D721Med (cell line): ENCODE results near the gene CHAD.

Source experiments
- DNase-seq: peaks from one replicate; pipeline ENCODE4 v3.0.0; 2011; ENCODE audit warnings: low spot score; ENCODE audit not compliant: insufficient read length
- FAIRE-seq: peaks from 2 replicates; lab custom pipeline; 2011; peaks lifted over from hg19 to GRCh38; lab: Jason Lieb, UNC
- TF ChIP-seq, protein P1 (sequence below): IDR thresholded peaks from 2 replicates; pipeline ENCODE4 v1.5.1; 2012; ENCODE audit warnings: mild to moderate bottlenecking, control low read depth; ENCODE audit not compliant: insufficient read depth; ENCODE audit errors: missing control alignments

The CHAD gene

DNA sequence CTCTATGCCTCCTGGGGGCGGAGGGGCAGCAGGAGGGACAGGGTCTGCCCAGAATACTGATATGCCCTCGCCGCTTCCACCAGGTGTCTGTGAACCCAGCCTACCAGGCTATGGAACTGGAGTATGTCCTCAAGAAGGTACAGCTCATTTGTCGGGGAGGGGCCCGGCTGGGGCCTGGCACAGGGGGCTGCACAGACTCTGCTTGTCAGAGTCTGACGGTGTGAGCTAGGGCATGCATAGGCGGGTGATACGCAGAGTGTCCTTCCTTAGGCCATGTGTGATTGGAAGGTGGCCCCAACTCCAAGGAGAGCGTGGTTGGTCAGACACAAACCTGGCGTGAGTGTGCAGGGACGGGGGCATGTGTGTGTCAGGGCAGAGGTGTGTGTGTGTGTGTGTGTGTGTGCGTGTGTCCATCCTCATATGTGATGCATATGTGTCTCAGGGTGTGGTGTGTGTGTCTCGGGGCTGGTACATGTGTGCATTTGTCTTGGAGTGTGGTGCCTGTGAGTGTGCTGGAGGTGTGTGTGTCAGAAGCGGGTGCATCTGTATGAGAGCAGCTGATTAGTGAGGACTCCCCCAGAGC lies 7.0 kb downstream of the CHAD start:
- TF ChIP-seq, protein P1, sequence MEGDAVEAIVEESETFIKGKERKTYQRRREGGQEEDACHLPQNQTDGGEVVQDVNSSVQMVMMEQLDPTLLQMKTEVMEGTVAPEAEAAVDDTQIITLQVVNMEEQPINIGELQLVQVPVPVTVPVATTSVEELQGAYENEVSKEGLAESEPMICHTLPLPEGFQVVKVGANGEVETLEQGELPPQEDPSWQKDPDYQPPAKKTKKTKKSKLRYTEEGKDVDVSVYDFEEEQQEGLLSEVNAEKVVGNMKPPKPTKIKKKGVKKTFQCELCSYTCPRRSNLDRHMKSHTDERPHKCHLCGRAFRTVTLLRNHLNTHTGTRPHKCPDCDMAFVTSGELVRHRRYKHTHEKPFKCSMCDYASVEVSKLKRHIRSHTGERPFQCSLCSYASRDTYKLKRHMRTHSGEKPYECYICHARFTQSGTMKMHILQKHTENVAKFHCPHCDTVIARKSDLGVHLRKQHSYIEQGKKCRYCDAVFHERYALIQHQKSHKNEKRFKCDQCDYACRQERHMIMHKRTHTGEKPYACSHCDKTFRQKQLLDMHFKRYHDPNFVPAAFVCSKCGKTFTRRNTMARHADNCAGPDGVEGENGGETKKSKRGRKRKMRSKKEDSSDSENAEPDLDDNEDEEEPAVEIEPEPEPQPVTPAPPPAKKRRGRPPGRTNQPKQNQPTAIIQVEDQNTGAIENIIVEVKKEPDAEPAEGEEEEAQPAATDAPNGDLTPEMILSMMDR, result no peak
- no peak for DNase-seq
- no peak for FAIRE-seq

DNA sequence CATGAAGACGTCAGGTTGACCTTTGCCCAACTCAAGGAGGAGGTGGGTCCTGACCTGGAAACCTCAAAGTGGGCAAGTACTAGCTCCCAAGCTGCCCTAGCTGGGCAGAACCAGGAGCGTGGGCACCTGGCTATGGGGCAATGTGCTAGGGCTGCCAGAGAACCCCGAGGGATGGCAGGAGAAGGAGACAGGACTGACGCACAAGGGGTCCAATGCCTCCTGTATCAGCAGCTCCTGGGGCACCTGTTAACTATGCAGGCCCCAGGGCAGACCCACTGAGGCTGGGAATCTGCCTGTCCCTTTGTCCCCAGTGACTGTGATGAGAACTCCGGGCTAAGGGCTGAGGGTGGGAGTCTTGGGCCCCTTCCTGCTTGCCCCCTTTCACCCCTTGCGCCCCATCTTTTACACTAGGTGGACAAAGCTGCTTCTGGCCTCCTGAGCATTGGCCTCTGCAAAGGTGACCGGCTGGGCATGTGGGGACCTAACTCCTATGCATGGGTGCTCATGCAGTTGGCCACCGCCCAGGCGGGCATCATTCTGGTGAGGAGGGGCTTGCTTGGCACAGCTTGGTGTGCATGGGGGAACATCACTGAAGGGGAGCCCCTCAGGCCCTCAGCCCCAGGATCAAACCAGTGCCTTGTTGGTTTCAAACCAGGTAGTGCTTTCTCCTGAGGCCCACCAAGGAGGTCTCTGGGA lies 7.7 kb downstream of the CHAD start:
- TF ChIP-seq, protein P1, result no peak
- DNase-seq, result no peak
- no peak for FAIRE-seq

DNA sequence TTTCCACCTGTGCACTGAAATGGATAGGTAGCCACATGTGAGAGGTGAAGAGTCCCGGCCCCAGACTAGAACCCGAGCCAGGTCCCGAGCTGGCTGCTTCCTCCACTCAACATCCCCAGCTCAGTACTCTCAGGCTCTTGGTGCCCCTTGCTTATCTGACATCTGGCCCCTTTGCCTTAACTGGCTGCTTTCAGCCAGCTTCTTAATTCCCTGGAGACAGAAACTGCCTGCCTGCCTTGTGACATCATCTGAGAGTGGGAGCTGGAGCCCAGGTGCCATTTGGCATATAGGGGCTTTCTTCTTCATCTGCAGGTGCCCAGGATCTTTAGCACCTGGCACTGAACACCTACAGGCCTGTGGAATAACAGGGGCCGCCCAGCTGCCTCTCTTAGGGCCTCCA lies 8.9 kb downstream of the CHAD start:
- no peak for FAIRE-seq

DNA sequence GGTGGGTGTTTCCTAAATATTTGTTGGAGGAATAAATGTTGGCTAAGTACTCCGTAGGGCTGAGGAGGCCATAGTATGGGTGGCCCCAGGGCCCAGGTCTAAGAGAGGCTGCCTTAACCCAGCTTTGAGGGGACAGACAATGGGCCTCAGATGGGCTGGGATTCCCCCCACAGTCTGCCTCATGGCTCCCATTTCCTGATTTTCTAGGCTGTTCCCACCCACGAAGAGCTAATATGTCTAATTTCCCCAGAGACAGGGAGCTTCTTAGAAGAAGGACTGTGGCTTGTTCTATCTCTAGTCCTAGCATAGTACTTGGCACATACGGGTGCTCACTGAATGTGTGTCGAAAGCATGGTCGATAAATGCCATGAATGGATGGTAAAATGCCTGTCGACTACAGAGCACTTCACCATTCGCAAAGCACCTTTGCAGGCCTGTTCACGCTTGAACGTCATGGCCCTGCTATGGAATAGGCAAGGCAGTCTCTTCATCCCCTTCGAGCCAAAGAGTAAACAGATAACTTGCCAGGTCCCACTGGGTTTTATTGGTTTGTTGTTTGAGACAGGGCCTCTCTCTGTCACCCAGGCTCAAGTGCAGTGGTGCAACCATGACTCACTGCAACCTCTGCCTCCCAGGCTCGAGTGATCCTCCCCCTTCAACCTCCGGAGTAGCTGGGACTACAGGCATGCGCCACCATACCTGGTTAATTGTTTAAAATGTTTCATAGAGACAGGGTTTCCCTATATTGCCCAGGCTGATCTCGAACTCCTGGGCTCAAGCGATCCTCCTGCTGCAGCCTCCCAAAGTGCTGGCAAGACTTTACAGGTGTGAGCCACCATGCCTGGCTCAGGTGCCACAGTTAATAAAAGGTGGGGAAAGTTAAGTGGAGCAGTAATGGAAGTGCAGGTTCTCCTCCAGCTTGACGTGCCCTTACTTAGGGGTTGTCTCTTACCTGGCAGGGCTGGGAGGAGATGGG lies 9.7 kb downstream of the CHAD start:
- FAIRE-seq, result no peak
- DNase-seq, result no peak
- TF ChIP-seq, protein P1, result no peak

More for the DNA sequence above, 8.9 kb downstream of the CHAD start:
- TF ChIP-seq, protein P1, result no peak
- DNase-seq, result no peak

DNA sequence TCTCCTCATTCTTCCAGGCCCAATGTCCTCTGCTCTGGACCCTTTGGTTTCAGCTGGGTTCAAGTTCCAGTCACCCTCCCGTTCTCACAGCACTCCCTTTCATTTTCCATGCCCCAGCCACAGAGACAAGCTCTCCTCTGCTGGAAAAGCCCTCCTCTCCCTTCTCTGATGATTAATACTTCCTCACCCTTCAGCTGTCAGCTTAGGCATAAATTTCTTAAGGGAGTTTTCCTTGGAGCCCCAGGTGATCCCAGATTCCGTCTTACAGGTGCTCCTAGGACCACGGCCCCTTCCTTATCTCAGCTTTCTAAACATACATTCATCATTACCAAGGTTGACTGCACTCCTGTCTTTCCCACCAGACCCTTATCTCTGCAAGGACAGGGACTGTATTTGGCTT lies 10.4 kb downstream of the CHAD start:
- no peak for DNase-seq
- TF ChIP-seq, protein P1, result no peak
- no peak for FAIRE-seq

DNA sequence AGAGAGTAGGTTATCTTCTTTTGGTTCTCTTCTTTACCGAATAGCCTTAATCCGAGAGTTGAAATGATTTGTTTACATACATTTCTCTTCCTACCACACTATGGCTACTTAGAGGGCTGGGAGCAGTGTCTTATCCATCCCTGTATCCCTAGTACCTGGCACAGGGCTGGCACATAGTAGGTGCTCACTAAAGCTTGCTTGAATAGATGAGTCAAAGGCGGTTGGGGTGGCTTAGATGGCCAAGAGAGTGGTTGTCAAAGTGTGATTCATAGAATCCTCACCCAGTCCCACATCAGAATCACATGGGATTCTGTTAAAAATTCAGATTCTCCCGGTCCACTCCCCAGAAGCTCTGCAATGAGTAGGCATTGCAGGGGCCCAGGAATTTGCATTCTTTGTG lies 11.1 kb downstream of the CHAD start:
- DNase-seq (no peak), FAIRE-seq (no peak)
- TF ChIP-seq, protein P1, result no peak
